Cerebellar nuclear complex (tissue), 1 donor: ENCODE measurements around the gene NF1.
"Not testable (repeated sequence)": the region's sequence is repeated elsewhere in the genome, so short reads cannot be mapped to it uniquely, and the experiment has no call there.

Source experiments
- DNase-seq, 2 experiments: peaks; one replicate each; lab custom pipeline; 2025; lab: John Stamatoyannopoulos, UW

NF1 gene

DNA sequence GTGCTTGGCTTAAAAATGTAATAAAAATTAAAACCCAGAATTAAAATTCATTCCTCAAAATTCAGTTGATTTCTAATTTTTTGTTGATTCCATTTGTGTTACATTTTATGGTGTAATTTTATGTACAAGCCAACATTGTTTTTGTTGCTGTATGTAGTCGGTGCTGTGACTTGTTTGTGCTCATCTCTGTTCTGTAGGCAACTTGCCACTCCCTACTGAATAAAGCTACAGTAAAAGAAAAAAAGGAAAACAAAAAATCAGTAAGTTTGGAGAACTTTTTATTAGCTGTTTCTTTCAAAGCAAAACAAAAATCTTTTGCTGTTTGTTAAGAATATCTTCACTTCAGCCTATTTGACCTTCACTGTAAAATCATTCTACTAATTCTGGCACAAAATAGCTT is 158.0 kb downstream of the NF1 start:
- no peak for DNase-seq

DNA sequence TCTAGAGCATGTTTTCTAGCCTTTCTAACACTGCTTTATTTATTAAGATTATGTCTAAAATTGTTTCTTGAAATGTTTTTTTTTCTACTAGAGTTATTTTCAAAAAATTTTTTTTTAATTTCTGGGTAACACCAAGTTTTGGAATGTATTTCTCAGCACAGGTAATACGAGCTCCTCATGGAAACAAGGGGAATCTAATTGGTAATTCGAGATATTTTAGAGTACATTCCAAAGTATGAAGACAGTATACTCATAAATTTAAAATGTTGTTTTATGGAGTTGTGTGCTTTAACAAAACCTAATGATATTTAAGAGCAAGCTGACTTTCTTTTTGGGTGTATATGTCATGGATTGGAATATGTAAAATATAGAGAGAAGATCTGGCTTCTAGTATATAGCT is 159.9 kb downstream of the NF1 start:
- no peak for DNase-seq

DNA sequence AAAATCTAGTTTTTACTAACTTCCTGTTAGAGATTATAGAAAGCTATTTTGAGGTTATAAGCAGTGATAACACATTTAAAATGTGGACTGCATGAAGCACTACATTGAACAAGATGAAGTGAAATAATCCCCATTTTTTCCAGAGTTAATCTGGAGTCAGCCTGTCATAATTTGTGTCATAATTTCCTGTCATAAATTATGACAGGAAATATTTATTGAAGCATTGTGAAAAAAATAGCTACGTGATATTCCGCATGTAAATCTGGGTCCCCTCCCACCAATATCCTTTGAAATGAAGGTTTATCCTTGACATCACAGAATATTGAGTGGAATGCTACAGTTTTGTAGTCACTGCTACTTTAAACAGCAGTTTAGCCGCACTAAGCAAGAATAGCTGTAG is 162.2 kb downstream of the NF1 start:
- no peak for DNase-seq

DNA sequence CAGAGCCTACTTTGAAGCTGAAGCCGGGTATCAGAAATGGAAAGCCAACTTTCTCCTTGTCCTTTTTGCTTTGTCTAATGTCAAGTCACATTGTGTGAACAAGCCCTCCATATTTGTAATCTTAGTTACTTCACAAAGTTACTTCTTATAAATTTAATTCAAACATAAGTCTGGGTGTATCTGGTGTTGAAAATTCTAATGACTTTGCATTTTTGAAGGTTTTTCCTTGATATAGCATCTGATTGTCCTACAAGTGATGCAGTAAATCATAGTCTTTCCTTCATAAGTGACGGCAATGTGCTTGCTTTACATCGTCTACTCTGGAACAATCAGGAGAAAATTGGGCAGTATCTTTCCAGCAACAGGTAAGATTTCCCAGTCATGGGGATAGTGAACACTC is 165.4 kb downstream of the NF1 start:
- no peak for DNase-seq

DNA sequence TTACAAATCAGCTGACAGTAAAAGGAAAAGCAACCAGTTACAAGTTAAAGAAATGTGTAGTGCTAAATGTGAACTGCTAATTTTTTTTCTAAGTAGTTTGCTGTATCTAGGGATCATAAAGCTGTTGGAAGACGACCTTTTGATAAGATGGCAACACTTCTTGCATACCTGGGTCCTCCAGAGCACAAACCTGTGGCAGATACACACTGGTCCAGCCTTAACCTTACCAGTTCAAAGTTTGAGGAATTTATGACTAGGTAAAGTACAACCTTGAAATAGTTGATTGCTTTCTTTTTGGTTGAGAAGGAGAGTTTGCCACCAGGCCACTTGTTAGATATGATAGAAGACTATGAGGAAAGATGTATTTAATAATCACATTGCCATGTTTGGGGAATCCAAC is 166.8 kb downstream of the NF1 start:
- DNase-seq = no peak

DNA sequence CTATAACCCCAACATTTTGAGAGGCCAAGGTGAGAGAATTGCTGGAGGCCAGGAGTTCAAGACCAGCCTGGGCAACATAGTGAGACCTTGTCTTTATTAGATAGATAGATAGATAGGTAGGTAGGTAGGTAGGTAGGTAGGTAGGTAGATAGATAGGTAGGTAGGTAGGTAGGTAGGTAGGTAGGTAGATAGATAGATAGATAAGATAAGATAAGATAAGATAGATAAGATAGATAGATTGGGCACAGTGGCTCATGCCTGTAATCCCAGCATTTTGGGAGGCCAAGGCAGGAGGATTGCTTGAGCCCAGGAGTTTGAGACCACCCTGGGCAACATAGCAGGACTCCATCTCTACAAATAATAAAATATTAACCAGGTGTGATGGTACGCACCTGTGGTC is 168.1 kb downstream of the NF1 start:
- not testable (repeated sequence) for DNase-seq

DNA sequence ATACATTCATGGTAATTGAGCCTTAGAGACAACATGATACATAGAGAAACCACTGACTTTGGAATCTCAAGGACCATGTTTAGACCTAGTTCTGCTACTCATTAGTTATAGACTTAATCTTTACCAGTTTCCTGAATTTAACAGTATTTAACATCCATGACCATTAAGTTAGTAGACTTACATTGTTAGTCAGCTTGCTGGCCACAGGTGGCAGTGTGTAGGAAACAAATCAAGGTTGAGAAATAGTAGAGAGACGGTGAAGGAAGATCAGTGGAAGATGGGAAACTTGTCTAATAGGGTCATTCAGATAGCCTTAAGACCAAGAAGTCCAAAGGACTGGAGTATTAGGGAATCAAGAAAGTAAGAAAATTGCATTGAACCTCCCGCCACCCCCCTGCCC is 171.3 kb downstream of the NF1 start:
- DNase-seq = no peak

DNA sequence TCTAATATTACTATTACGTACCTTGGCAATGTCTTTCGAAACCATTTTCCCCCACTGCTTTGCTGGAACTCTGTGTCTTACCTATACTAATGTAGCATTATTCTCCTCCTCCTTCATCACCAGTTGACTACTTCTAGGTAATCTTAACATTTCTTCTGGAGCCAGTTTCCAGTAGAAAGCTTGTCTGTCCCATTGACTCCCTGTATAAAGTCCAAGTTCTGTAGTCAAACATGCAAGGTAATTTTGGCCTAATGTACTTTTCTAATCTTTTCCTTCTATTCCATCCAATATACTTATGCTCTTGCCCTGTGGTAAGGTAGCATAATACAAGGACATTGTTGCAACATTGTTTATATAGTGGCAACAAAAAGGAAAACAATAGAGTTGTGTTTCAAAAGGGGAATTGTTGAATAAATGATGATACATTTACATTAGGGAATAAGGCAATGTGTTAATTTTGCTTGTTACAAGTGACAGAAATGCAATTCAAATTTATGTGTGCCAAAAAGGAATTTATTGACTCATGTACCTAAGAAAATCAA is 174.3 kb downstream of the NF1 start:
- no peak for DNase-seq

DNA sequence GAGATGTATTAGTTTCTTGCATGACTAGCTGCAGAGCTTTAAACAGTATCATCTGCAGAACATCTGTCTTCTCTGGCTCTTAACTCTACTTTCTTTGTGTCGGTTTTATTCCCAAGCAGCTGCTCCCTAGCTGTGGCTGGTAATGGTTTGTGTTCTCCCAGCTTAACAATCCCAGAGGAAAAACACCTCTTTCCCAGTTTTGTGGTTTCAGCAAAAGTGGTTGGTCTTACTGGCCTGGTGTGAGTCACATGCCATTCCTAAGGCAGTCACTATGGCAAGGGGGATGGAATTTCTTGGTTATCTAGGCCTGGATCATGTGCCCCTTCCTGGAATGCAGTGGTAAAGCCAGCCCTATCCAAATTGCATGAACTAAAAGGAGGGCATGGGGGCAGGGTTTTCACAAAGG is 174.8 kb downstream of the NF1 start:
- no peak for DNase-seq

DNA sequence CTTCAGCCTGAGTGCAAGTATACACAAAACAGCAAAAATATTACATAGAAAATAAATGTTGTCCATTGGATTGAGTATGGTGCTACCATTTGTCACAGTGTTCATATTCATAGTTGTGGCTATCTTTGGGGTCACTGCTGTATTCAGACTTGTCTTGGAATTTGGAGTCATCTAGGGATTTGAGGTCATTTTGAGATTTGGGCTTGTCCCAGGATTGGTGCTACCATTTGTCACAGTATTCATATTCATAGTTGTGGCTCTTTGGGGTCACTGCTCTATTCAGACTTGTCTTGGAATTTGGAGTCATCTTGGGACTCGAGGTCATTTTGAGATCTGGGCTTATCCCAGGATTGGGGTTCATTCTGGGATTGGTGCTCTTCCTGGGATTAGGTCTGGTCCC is 177.5 kb downstream of the NF1 start:
- no peak for DNase-seq

DNA sequence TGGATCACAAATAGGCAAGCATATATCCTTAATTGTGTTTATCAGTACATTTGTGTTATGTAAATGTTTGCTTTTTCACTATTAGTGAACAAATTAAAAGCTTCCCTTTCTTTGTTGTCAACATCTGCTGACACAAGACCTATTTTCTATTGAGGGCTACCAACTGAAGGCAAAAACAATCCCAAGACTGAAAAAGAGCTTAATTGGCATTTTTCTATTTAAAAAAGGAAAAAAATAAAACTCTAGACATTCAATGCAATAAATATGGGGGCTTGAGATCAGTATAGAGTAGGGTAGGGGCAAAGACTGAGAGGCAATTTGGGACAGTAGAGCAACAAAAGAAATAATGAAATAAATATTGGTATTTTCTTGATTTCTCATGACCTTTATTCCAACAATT is 178.0 kb downstream of the NF1 start:
- DNase-seq = no peak

DNA sequence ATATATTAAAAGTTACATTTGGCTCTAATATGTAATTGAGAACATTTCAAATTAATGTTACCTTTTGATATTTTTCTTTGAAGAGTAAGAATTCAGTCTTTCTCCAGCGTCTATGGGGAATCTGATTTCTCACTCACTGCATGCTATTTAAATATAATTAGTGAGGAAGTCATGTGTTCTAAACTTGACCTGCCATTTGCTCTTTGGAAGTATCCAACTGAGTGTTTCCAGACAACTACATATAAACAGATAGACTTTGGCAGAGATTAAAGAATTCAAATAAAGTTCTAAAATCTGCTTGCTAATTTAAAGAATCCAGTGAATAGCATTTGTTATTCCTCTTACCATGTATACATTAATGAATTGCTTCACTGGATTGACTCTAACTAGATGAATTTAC is 178.7 kb downstream of the NF1 start:
- no peak for DNase-seq

DNA sequence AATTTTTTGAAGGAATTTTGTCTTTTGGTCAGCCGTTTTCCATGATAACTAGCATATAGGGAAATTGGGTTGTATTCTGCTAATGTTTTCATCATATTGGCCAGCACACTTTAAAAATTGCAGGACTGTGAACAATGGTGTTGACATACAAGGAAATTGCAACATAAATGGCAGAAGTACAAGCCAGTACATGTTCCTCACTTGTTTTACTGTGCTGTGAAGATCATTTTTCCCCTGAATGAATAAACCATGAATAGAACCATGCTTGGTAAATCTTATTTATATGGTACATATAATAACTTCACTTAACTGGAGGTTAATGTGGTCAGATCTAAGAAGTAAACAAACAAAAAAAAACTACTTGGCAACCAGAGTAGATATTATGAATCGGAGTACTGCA is 179.5 kb downstream of the NF1 start:
- no peak for DNase-seq

DNA sequence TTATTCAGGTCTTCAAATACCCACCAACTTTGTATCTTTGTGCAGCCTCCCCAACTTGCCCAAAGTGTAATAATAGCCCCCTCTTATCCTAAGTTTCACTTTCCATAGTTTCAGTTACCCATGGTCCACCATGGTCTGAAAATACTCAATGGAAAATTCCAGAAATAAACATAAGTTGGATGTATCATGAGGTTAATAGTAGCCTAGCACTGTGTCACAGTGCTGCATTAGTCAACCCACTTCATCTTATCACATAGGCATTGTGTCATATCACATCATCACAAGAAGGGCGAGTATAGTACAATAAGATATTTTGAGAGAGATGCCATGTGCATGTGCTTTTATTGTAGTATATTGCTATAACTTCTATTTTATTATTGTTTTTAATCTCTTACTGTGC is 180.3 kb downstream of the NF1 start:
- DNase-seq = no peak

DNA sequence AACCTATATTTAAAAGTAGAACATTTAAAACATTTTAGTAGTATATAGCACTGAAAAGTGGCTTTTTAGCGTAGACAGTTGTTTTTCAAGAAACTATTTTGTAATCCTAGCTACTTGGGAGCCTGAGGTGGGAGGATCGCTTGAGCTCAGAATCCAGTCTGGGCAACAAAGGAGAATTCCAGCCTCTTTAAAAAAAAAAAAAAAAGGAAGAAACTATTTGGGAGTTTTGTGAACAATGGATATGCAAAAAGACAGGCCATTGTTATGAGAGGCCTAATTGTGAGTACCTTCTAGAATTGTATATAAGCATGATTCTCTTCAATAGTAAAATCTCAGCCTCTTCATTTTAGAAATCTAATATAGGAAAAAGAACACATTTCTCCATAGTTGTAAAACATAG is 184.6 kb downstream of the NF1 start:
- DNase-seq = no peak

DNA sequence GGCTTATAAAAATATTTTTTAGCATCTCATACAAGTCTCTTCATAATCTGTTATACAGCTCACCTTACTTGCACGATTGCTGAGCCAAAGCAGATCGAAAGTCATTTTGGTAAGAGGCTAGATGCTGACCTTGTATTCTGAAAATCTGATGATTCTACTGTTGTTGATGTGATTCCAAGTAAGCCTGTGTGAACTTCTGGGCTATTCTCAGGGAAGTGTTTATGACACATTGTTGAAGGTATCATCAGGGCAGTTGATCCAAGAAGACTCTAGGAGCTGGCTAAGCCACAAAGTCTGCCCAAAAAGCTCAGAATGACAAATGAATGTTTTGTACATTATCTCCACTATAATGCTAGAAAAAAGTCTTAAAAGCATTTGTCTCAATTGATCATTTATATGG is 186.3 kb downstream of the NF1 start:
- DNase-seq = no peak

DNA sequence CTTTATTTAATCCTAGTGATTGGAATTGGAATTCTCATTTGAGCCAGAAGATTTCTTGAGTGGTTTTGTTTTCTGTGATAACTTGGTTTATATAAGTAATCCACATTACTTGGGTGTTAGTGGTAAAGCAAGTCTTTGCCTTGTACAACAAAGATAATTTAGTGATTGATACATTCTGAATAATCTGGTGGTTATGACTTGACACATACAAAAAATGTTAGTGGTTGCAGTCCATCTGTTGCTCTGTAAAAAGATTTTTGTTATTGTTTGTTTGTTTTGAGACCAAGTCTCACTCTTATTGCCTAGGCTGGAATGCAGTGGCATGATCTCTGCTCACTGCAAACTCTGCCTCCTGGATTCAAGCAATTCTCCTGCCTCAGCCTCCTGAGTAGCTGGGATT is 189.1 kb downstream of the NF1 start:
- no peak for DNase-seq

DNA sequence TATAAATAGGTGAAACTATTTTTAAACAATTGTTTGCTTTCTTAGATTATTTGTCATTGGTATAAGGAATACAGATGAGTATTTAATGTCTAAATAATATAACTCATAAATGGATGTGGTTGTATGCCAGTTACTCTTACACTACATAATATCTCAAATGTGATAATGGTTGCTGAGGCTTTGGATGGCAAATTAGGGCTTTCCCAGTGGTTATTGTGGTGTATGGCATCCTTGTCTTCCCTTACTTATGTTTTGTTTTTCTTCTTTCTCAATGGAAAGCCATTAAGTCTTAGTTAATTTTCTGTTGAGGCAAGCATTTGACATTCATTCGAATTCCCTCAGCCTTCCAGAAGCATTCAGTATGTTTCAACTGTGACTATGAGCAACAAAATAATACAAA is 191.8 kb downstream of the NF1 start:
- DNase-seq = no peak

DNA sequence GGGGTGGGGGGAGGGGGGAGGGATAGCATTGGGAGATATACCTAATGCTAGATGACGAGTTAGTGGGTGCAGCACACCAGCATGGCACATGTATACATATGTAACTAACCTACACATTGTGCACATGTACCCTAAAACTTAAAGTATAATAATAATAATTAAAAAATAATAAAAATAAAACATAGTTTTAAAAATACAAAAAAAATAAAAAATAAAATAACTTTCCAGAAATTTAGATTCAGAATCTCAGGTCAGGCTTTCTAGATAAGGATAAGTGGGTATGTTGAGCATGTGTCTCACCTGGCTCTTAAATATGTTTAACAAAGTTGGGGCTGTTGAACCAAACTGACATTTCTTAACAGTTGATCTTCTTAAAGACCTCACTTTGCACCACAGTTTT is 193.2 kb downstream of the NF1 start:
- DNase-seq = not testable (repeated sequence)

DNA sequence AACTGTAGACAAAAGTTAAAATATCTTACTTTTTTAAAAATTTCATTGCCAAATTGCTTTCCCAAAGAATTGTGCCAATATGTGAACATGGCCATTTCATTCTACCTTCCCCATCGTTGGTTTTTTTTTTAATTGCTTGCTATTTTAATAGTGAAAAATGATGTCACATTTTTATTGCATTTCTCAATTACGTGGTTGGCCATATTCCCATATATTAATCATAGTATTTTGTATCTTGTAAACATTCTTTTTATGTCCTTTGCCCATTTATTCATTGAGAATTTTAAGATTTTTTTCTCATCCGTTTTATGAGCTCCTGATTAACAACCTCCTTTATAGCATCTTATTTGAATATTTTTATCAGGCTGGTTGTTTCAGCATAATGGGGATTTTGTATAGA is 195.0 kb downstream of the NF1 start:
- DNase-seq = no peak

DNA sequence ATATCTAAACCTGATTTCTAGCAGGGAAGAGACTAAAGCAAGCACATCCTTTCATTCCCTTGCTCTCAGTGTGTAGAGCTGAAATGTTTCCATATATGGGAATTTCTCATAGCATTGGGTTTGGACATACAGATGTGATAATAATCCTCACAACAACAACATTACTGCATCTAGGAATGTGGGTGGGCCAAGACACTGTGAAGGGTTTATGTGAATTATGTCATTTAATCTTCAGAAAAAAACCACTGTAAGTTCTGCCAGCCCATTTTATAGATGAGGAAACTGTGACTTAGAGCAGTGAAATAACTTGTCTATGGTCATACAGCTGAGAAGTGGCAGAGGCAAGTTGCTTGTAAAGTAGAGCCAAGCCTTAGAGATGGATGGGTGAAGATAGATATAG is 197.0 kb downstream of the NF1 start:
- no peak for DNase-seq

DNA sequence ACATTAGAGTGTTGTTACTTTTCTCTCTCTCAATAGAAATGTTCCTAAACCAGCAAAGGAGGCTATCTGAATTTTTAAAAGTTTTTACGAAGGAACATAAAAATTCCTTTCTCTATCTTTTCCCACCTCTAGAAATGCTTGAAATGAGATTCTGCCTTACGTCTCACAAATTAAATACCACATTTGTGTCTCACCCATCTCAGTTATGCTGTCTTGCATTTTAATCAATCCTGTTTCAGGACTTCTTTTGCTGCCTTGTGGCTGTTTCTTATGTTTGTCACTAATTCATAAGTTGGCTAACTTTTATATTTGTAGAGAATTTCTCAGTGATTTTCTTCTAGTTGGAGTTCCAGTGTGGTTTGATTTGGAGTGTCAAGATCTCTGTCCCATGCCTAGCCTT is 198.8 kb downstream of the NF1 start:
- no peak for DNase-seq

DNA sequence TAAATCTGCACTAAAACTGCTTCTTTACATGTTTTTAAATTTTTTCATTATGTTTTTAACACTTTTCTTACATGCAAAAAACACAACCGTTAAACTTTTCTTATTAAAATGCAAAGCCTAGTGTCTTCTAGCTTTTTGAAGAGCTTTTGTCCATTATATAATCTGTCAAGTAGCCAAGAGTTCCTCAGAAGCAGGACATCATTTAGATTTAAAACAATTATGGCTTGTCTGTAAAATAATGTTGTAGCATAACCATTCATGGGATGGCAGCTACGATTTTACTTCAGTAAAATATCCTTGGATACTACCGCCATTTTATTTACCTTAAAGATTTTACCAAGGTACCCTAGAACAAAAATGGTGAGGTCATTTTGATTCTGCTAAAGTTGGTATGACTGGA is 199.5 kb downstream of the NF1 start:
- DNase-seq = no peak

DNA sequence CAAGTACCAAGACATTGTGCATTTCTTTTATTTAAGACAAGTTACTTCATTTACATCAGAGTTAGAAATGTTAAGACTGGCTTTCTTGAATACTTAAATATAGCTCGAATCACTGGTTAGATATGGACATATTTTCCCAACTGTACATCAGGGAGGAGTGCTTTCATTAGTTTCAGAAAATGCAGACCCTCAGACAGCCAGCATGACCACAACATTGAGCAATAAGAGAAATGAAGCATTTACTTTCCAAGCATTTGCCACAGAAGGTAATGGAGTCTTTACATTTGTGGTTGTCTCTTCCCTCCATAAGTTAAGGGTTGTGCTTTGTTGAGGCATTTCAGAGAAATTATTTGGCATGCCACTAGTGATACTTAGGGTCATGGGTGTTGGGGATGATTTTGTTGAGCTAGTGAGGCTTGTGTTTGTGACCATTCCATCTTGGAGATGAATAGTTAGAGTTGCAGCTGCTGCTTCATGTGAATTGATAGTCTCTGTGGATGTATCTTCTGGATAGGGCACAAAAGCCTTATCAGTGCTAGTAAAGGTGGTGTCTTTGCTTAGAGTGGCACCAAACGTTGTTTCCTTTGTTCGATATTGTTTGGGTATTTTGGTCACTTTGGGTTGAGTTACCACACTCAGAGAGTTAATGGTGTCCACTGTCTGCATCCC is 200.2 kb downstream of the NF1 start:
- no peak for DNase-seq

DNA sequence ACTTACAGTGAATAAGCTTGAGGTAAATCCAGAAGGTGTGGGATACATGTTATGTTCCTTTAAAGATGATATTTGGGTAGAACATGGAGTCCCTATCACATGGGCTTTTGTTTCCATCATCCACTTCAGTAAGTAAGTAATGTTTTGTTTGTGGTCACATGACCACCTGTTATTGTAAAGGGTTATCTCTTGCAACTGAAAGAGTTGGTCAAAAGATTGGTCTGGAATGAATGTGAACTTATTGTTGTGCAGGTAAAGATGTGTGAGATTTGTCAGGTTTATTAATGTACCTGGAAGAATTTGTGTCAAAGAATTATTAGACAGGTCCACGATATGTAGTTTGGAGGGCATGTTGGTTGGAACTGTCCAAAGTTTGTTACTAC is 200.7 kb downstream of the NF1 start:
- DNase-seq = no peak
